Naive thymus-derived CD4-positive, alpha-beta T cell (primary cell): ENCODE results near the gene CERT1. TPM values are rescaled to one million over a fixed set of nuclear protein-coding genes. Genes with fewer than 3 reads are reported as not detected.

Experiments used
- ATAC-seq: fragments of 150-1000 bp; cut with Tn5 transposase; 2 replicates; pipeline ENCODE4 v1.10.0; 2021; ENCODE audit warnings: mild to moderate bottlenecking, moderate library complexity
- CTCF ChIA-PET: fragments of 350-600 bp; sonication (Branson Sonifier 250); formaldehyde crosslinking; loops from one replicate; lab custom pipeline; 2021; ENCODE audit warnings: antibody characterized with exemption; lab: Charles Lee
- POLR2A ChIA-PET: fragments of 350-600 bp; sonication (Branson Sonifier 250); formaldehyde crosslinking; loops from one replicate; lab custom pipeline; 2021; ENCODE audit warnings: antibody characterized with exemption, inconsistent platforms; lab: Charles Lee
- DNase-seq, 9 donors: peaks; one replicate each; pipeline versions ENCODE4 v3.0.0 to v3.0.0-alpha.2; 2020 to 2022; ENCODE audit warnings: mixed read lengths in 1 of 9
- H3K27ac ChIP-seq: one replicate; pipeline ENCODE4 v1.7.0; 2013; ENCODE audit warnings: mild to moderate bottlenecking, low read depth, low read length, moderate library complexity
- H3K27me3 ChIP-seq, 2 donors: one replicate each; pipeline ENCODE4 v1.7.0; 2013; ENCODE audit warnings: low read length in 2 of 2, mild to moderate bottlenecking in 2 of 2, moderate library complexity in 2 of 2; ENCODE audit not compliant: control insufficient read depth in 2 of 2, insufficient read depth in 2 of 2
- H3K36me3 ChIP-seq, 3 experiments: 1 replicate in 2 of 3; 2 replicates in 1 of 3; pipeline ENCODE4 v1.7.0; 2013; ENCODE audit warnings: low read length in 3 of 3, mild to moderate bottlenecking in 3 of 3, moderate library complexity in 1 of 3; ENCODE audit not compliant: insufficient read depth in 3 of 3, control insufficient read depth in 2 of 3
- H3K4me1 ChIP-seq, 2 donors: one replicate each; pipeline ENCODE4 v1.7.0; 2013; ENCODE audit warnings: low read length in 2 of 2, mild to moderate bottlenecking in 2 of 2, moderate library complexity in 1 of 2; ENCODE audit not compliant: control insufficient read depth in 2 of 2, insufficient read depth in 2 of 2
- H3K4me3 ChIP-seq: 2 replicates; pipeline ENCODE4 v1.7.0; 2013; ENCODE audit warnings: mild to moderate bottlenecking, low read length
- H3K9me3 ChIP-seq, 3 experiments: 1 replicate in 2 of 3; 2 replicates in 1 of 3; pipeline ENCODE4 v1.7.0; 2013; ENCODE audit warnings: low read length in 3 of 3; ENCODE audit not compliant: control insufficient read depth in 2 of 3
- H3K27ac Mint-ChIP-seq, 9 donors: one replicate each; pipeline ENCODE4 v1.8.0; 2020 to 2022; ENCODE audit warnings: mixed read lengths in 9 of 9, mild to moderate bottlenecking in 8 of 9, moderate library complexity in 5 of 9, inconsistent platforms in 2 of 9
- H3K27me3 Mint-ChIP-seq, 5 donors: one replicate each; pipeline ENCODE4 v1.8.0; 2021 to 2022; ENCODE audit warnings: mixed read lengths in 5 of 5, mild to moderate bottlenecking in 1 of 5
- H3K36me3 Mint-ChIP-seq, 5 donors: one replicate each; pipeline ENCODE4 v1.8.0; 2020 to 2022; ENCODE audit warnings: mixed read lengths in 5 of 5, mild to moderate bottlenecking in 3 of 5, inconsistent platforms in 1 of 5
- H3K4me1 Mint-ChIP-seq, 7 donors: one replicate each; pipeline ENCODE4 v1.8.0; 2020 to 2022; ENCODE audit warnings: mixed read lengths in 7 of 7, mild to moderate bottlenecking in 3 of 7, inconsistent platforms in 1 of 7
- H3K4me3 Mint-ChIP-seq, 10 donors: one replicate each; pipeline ENCODE4 v1.8.0; 2020 to 2022; ENCODE audit warnings: mild to moderate bottlenecking in 10 of 10, mixed read lengths in 10 of 10, moderate library complexity in 6 of 10, inconsistent platforms in 2 of 10
- H3K9me3 Mint-ChIP-seq, 11 donors: one replicate each; pipeline ENCODE4 v1.8.0; 2020 to 2022; ENCODE audit warnings: mixed read lengths in 11 of 11, mild to moderate bottlenecking in 4 of 11, inconsistent platforms in 1 of 11, moderate library complexity in 1 of 11
- intact Hi-C, 2 donors: fragments of 100-400 bp; cut with micrococcal nuclease; formaldehyde crosslinking; loops; one replicate each; pipeline ENCODE4 v1.15.1; 2023
- polyA plus RNA-seq, 2 donors: library from polyadenylated mRNA; unstranded; fragments of 300-500 nt; fragmentation: Illumina TruSeq; gene quantifications; one replicate each; pipeline ENCODE4 v1.2.3, GENCODE V29; 2021
- total RNA-seq, 6 experiments: library from RNA in 5 of 6; stranded (reverse) in 5 of 6; gene quantifications; 1 replicate in 5 of 6; 2 replicates in 1 of 6; pipeline ENCODE4 v1.2.3 and lab custom pipeline; 2021 to 2026

Gene CERT1
- total and polyA plus RNA-seq, 7 experiments from 2014 or later, result 13.3 to 60.4 (median 37.7) TPM

DNA sequence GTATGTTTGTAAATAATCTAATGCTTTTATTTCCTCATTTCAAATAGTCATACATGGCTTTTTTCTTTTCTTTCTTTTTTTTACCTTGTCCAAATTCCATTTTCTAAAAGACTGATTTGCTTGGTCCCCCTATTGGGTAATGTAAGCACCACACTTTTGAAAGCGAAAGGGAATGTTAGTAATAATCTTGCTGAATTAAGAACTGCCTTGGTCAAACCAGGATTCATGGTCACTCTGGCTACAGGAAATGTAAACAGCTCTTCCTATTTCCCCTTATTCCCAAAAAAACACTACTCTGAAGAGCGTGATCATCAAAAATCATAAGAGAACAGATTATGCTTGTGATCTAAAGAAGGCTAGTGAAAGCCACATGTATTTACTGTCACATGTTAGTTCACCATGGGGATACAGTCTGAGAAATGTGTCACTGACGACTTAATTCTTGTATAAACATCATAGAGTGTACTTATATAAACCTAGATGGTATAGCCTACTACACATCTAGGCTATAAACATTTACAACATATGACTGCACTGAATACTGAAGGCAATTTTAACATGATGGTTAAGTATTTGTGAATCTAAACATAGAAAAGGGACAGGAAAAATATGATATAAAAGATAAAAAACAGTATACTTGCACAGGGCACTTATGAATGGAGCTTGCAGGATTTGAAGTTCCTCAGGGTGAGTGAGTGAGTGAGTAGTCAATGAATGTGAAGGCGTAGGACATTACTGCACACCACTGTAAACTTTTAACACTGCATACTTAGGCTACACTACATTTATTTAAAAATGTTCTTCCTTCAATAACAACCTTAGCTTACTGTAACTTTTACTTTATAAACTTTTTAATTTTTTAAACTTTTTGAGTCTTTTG, 99.1 kb downstream of the CERT1 start:
- no peak for DNase-seq

DNA sequence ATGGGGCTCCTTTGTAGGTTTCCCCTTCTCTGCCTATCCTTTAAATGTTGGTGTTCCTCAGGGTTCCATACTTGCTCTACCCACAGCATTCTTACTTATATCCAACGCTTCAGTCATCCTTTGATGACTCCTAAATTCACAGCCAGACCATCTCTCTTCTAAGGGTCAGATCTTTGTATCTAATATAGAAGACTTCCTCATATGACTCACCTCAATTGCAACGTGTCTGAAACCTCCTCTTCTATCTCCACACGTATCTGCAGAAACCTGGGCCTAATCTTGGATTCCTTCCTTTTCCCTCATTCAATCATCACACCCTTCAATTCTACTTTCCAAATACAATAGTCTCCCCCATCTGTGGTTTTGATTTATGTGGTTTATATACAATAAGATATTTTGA, 106.1 kb downstream of the CERT1 start:
- Mint-ChIP-seq H3K9me3 (peaks cover 0 to 2% (median 0%) of the 10 kb centered on the region in 11 donors), H3K4me1 (peaks cover 0 to 6% (median 0%) of the 10 kb centered on the region in 7 donors), H3K36me3 (peaks cover 5 to 42% (median 29%) of the 10 kb centered on the region in 5 donors), H3K27ac (peak overlapping the region in 3 of 9 donors; percentile 3 to 8 (median 5)), H3K4me3 (no peak overlapping the region), H3K27me3 (no peaks in the 10 kb centered on the region)
- ChIA-PET CTCF (no interaction called here), POLR2A (no interaction called here)
- ATAC-seq (no peak), DNase-seq (no peak)
- Histone ChIP-seq H3K27me3 (no peaks in the 10 kb centered on the region), H3K27ac (no peak overlapping the region), H3K9me3 (no peaks in the 10 kb centered on the region), H3K4me3 (no peak overlapping the region), H3K36me3 (peaks cover 0 to 2% (median 0%) of the 10 kb centered on the region in 3 experiments), H3K4me1 (no peaks in the 10 kb centered on the region)
- intact Hi-C loops, result no loop called here

More for the DNA sequence above, 99.1 kb downstream of the CERT1 start:
- no peak for ATAC-seq
- no peak overlapping the region for H3K4me3 Mint-ChIP-seq
- ChIA-PET CTCF (no interaction called here), POLR2A (interaction anchor here (0.6 kb wide), 1 partner anchor 19 kb away, joined by 5 read pairs; no protein-coding TSS in a partner anchor)
- H3K27me3 Mint-ChIP-seq, result no peaks in the 10 kb centered on the region
- intact Hi-C loops, result no loop called here
- H3K36me3 ChIP-seq, result peaks cover 0 to 5% (median 0%) of the 10 kb centered on the region in 3 experiments
- peaks cover 0 to 5% (median 0%) of the 10 kb centered on the region in 7 donors for H3K4me1 Mint-ChIP-seq
- peak overlapping the region in 1 of 9 donors; percentile 38 for H3K27ac Mint-ChIP-seq
- H3K36me3 Mint-ChIP-seq, result peaks cover 4 to 35% (median 21%) of the 10 kb centered on the region in 5 donors
- H3K27ac ChIP-seq, result no peak overlapping the region
- H3K4me1 ChIP-seq, result no peaks in the 10 kb centered on the region
- H3K9me3 Mint-ChIP-seq, result no peaks in the 10 kb centered on the region
- H3K27me3 ChIP-seq, result no peaks in the 10 kb centered on the region
- H3K9me3 ChIP-seq, result no peaks in the 10 kb centered on the region
- no peak overlapping the region for H3K4me3 ChIP-seq

DNA sequence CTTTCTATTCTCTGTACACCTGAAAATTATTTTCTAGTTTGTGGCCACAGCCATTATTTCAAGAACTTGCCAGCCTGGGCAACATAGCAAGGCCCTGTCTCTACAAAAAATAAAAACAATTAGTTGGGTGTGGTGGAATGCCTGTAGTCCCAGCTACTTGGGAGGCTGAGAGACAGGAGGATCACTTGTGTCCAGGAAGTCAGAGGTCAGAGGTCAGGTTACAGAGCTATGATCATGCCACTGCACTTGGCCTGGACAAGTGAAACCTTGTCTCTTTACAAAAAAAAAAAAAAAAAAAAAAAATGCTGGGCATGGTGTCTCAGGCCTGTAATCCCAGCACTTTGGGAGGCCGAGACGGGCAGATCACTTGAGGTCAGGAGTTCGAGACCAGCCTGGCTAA, 116.2 kb downstream of the CERT1 start:
- Histone ChIP-seq H3K27ac (no peak overlapping the region), H3K27me3 (no peaks in the 10 kb centered on the region), H3K4me1 (no peaks in the 10 kb centered on the region), H3K4me3 (no peak overlapping the region), H3K36me3 (peaks cover 0 to 17% (median 0%) of the 10 kb centered on the region in 3 experiments), H3K9me3 (no peaks in the 10 kb centered on the region)
- Mint-ChIP-seq H3K9me3 (no peaks in the 10 kb centered on the region), H3K36me3 (peaks cover 7 to 19% (median 8%) of the 10 kb centered on the region in 5 donors), H3K27ac (no peak overlapping the region), H3K4me3 (no peak overlapping the region), H3K27me3 (no peaks in the 10 kb centered on the region), H3K4me1 (no peaks in the 10 kb centered on the region)
- ChIA-PET POLR2A (no interaction called here), CTCF (no interaction called here)
- intact Hi-C loops, result loop anchor here in 1 of 2 donors (5.0 kb wide), 1 partner anchor 117 kb away; the partner anchor contains the start of genes CERT1 and POLK
- DNase-seq (no peak), ATAC-seq (no peak)

DNA sequence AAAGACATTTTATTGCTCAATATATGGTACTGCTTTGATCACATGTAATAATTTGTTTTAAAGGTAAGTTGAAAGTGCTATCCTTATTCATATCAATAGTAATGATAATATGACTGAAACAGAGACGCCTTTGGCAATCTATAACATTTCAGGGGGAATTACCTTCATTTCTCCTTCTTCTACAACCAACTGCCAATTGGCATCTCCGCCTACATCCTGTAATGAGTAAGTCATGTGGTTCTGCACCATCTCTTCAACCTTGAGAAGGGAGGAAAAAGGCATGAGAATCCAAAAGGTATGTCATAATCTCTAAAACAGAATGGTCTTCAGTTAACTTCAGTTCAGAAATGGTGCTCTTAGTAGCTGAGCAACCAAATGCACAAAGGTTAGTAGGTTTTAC, 122.0 kb downstream of the CERT1 start:
- peaks cover 3 to 35% (median 15%) of the 10 kb centered on the region in 5 donors for H3K36me3 Mint-ChIP-seq
- H3K36me3 ChIP-seq, result peaks cover 0 to 33% (median 4%) of the 10 kb centered on the region in 3 experiments
- no peak overlapping the region for H3K27ac Mint-ChIP-seq
- intact Hi-C loops, result loop anchor here in 1 of 2 donors (10.0 kb wide), 1 partner anchor 295 kb away; no protein-coding TSS in a partner anchor
- H3K27me3 ChIP-seq, result no peaks in the 10 kb centered on the region
- ChIA-PET CTCF (no interaction called here), POLR2A (no interaction called here)
- no peak overlapping the region for H3K4me3 Mint-ChIP-seq
- H3K4me1 Mint-ChIP-seq, result peaks cover 0 to 7% (median 0%) of the 10 kb centered on the region in 7 donors
- no peaks in the 10 kb centered on the region for H3K27me3 Mint-ChIP-seq
- no peaks in the 10 kb centered on the region for H3K4me1 ChIP-seq
- no peak overlapping the region for H3K27ac ChIP-seq
- H3K4me3 ChIP-seq, result no peak overlapping the region
- DNase-seq (no peak), ATAC-seq (no peak)
- no peaks in the 10 kb centered on the region for H3K9me3 Mint-ChIP-seq
- H3K9me3 ChIP-seq, result no peaks in the 10 kb centered on the region

- H3K4me3 Mint-ChIP-seq, result no peak overlapping the region
- Histone ChIP-seq H3K4me1 (no peaks in the 10 kb centered on the region), H3K36me3 (peaks cover 0 to 33% (median 7%) of the 10 kb centered on the region in 3 experiments), H3K27me3 (no peaks in the 10 kb centered on the region), H3K27ac (no peak overlapping the region), H3K9me3 (no peaks in the 10 kb centered on the region), H3K4me3 (no peak overlapping the region)
- DNase-seq (no peak), ATAC-seq (no peak)
- H3K9me3 Mint-ChIP-seq, result no peaks in the 10 kb centered on the region
- ChIA-PET CTCF (no interaction called here), POLR2A (no interaction called here)
- no peaks in the 10 kb centered on the region for H3K27me3 Mint-ChIP-seq
- H3K27ac Mint-ChIP-seq, result peak overlapping the region in 1 of 9 donors; percentile 47
- peaks cover 3 to 37% (median 16%) of the 10 kb centered on the region in 5 donors for H3K36me3 Mint-ChIP-seq
- intact Hi-C loops, result loop anchor here in 1 of 2 donors (10.0 kb wide), 1 partner anchor 297 kb away; no protein-coding TSS in a partner anchor
- peaks cover 0 to 11% (median 0%) of the 10 kb centered on the region in 7 donors for H3K4me1 Mint-ChIP-seq
Measured at GRCh38 chr5:75387806-75388205, 123.6 kb downstream of the CERT1 start.

GRCh38 chr5:75384218-75384617, 127.2 kb downstream of the CERT1 start:
- Histone ChIP-seq H3K4me1 (no peaks in the 10 kb centered on the region), H3K27me3 (no peaks in the 10 kb centered on the region), H3K27ac (no peak overlapping the region), H3K4me3 (no peak overlapping the region), H3K9me3 (no peaks in the 10 kb centered on the region), H3K36me3 (peaks cover 0 to 53% (median 7%) of the 10 kb centered on the region in 3 experiments)
- Mint-ChIP-seq H3K27me3 (no peaks in the 10 kb centered on the region), H3K27ac (peak overlapping the region in 1 of 9 donors; percentile 3), H3K36me3 (peaks cover 0 to 45% (median 22%) of the 10 kb centered on the region in 5 donors), H3K4me3 (no peak overlapping the region), H3K4me1 (peaks cover 0 to 5% (median 0%) of the 10 kb centered on the region in 7 donors), H3K9me3 (no peaks in the 10 kb centered on the region)
- intact Hi-C loops, result loop anchor here in 1 of 2 donors (10.0 kb wide), 1 partner anchor 301 kb away; no protein-coding TSS in a partner anchor
- ChIA-PET POLR2A (no interaction called here), CTCF (no interaction called here)
- no peak for ATAC-seq
- DNase-seq, result no peak
